NCI-H460 (cell line): Measurements from ENCODE around the gene ARHGAP4. TPM values are rescaled to one million over a fixed set of nuclear protein-coding genes. Genes with fewer than 3 reads are reported as not detected.

ENCODE experiments used
- DNase-seq: peaks from one replicate; pipeline ENCODE4 v3.0.0-alpha.2; 2016; ENCODE audit warnings: low read depth; ENCODE audit errors: extremely low read depth
- total RNA-seq: library from RNA; depleted of rRNA; stranded (reverse); fragments of >200 nt; shearing (Covaris generic); gene quantifications from 2 replicates; pipeline ENCODE4 v1.2.3, GENCODE V29; 2014

ARHGAP4 gene
- total RNA-seq, 1 experiment from 2014 or later = 55.0 TPM

GRCh38 chrX:153947009-153947769 lies 21.1 kb upstream of the ARHGAP4 start:
- DNase-seq = peak; percentile 83

DNA sequence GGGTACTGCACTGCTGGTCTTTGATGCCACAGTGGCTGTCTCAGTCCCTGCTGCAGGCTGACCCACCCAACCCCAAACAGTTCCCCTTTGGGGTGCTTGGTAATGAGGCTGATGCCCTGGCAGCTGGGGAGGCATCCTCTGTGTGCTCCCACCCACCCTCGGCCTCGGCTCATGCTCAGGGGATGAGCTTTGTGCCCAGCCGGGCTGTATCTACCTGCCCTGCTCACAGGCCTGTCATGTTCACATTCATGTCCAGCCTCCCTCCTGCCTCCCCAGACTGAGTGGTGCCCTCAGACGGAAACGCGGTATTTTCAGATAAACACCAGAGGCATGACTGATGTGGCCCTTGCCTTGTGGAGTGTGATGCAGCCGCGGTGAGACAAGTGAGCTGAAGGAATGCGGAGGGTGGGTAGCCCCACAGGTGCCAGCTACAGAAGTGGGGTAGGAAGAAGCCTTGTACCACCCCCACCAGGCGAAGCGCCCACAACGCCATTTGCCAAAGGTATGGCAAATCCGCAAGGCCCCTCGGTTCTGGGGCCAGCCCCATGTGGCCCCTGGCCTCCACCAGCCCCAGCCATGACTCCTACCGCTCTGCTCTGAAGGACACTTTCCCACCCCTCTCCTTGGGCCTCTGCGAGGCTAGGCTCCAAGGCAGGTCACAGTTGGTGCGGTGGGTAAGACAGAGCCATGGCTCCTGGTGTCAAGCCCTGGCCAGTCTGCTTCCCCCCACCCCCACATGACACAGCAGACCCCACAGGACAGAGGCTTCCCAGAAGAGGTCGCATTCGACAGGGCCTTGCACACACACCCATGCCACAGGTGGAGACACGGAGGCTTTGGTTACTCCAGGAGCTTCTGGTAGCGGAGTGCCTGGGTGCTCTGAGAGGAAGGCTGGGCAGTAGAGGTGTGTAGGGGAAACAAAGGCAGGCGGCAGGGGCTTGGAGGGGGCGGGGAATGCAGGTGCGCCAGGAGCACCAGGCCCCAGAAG lies 20.2 kb upstream of the ARHGAP4 start:
- DNase-seq = no peak

DNA sequence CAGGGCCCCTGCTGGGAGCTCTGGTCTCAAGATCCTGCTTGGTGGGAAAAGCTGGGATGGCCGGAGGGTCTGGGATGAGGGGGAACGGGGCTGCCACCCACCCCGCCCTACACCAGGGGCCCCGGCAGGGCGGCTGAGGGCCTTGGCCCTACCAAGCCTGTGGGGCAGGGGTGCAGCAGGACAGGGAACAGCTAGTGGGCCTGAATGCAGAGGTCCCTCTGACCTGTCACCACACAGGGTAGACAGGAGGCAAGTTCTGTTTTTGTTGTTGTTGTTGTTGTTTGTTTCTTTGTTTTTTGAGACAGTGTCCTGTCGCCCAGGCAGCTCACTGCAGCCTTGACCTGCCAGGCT lies 18.7 kb upstream of the ARHGAP4 start:
- DNase-seq = no peak

GRCh38 chrX:153944140-153944799 lies 18.2 kb upstream of the ARHGAP4 start, which contains the start of gene RENBP:
Gene RENBP (minus strand): TSS chrX:153944643. CDS start chrX:153944610, 33 bp downstream.
- no peak for DNase-seq

- DNase-seq = no peak
Observed at GRCh38 chrX:153941336-153942252, 15.5 kb upstream of the ARHGAP4 start.

GRCh38 chrX:153939573-153939972 lies 13.5 kb upstream of the ARHGAP4 start:
- no peak for DNase-seq

DNA sequence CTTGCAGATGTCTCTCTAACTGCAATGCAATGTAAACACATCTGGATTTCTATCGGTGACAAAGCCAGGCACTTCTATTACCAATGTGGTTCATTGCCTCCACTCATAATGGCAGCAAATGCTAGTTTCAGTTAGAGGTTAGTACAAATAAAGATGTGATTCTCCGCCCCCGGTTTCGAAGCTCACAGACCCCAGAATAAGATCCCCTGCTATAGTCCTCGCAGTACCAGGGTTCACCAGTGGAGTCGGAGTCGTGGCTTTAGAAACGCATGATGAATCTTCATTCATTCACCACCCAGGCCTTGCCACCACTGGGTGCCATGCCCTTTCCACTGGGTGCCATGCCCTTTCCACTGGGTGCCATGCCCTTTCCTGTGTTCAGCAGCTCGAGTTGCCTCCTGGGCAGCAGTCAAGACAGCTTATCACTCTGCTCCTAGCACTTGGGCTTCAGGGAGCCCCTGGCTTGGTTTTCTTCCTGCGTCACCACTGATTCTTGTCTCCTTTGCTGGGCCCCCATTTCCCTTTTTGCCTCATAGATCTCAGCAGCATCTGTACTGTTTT lies 12.2 kb upstream of the ARHGAP4 start:
- DNase-seq = no peak

GRCh38 chrX:153937056-153937455 lies 11.0 kb upstream of the ARHGAP4 start:
- DNase-seq = no peak

- no peak for DNase-seq
Observed at GRCh38 chrX:153935326-153935851, 9.3 kb upstream of the ARHGAP4 start.

DNA sequence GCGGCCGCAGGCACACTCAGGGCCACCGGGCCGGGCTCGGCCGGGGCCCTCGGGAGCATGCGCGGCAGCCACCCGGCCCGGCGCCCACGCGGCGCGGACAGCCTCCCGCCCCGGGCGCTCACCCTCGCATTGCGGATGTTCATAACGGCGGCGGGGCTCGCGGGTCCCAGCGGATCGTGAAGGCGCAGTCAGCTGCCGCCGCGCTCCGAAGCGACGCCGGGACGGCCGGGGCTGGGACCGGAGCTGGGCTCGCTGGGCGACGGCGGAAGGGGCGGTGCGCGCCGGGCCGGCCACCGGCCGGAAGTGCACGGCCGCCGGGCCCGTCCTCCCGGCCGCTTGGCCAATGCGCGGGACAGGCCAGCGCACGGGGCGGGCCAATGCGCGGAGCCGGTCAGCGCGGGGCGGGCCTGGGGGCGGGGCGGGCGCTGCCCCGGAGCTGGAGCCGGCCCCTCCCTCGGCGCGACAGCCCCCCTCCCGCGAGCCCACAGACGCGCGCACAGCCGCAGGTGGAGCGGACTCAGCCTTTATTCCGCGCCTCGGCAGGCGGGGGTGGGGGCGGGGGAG lies 8.8 kb upstream of the ARHGAP4 start, which contains the start of gene NAA10:
TSS of gene NAA10 (minus strand) at position 276 of the 564 bp plus-strand sequence. CDS start at position 143, 133 bp downstream.
- peak; percentile 74 for DNase-seq

DNA sequence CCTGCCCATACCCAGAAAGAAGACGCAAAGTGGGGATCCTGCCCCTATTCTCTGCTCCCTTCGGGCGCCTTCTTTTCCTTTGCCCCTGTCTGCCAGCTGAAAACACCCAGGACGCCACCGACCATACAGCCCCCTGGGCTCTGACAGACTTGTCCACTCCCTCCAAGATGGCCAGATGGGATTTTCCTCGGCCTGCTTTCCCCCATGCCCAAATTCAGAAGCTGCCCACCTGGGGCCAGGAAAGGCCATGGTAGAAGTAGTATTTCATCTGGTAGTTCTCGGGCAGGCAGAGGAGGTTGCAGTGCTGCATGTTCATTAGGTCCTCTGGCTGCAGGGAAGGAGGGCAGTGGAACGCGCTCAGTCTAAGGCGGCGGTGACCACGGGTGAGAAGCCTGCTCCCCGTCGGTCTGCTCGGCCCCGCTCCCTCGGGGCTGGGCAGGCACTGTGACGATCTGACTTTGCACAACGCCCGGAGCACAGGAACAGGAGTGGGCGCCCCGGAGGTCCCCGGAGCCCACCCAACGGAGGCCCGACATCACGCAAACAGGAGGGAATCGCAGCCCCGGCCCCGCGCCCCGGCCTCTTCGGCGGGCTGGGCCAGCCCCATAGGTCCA lies 8.2 kb upstream of the ARHGAP4 start:
- no peak for DNase-seq

DNA sequence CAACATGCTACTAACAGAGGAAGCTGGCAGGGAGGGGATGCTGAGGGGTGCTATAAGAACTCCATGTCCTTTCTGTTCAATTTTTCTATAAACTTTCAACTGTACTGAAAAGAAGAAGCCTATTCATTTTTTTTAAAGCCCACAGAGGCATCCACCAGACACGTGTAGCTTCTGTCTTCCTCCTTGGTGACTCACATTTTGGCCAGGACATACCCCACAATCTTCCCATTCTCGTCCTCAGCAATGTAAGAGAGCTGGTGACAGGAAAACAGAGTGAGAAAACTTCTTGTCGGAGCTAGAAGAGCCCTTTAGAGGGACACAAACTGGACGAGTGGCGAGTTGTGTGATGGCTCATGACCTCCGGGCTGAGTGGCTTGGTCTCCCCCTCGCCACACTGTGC lies 7.7 kb upstream of the ARHGAP4 start:
- DNase-seq = no peak

DNA sequence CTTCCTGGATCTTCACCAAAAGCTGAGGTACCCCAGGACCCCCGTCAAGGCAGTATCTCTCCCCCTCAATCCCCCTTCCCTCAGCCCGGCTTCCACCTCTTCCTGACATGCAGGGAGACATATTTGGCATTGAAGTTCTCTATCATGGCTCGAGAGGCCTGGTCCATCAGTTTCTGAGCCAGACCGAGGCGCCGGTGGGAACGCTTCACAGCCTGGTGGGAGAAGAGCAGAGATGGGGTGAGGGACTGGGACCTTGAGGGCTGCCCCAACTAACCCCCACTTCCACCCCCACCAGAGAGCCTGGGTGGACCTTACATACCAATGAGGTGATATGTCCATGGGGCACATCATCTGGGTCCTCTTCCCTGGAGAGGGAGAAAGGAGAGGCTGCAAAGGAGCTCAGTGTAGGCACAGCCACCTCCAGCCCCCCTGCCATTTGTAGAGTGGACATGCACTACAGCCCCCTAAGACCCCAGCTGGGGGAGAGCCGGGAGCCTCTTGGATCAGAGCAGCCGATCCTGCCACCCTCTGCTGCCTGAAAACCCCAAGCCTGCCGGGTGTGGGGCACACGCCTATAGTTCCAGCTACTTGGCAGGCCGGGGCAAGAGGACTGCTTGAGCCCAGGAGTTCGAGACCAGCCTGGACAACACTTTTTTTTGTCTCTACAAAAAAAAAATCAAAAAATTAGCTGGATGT lies 6.3 kb upstream of the ARHGAP4 start:
- DNase-seq = no peak

- no peak for DNase-seq
Observed at GRCh38 chrX:153931748-153932147, 5.7 kb upstream of the ARHGAP4 start.

GRCh38 chrX:153931151-153931550 lies 5.1 kb upstream of the ARHGAP4 start:
- DNase-seq = no peak

- no peak for DNase-seq
Observed at GRCh38 chrX:153930011-153930910, 4.2 kb upstream of the ARHGAP4 start.

GRCh38 chrX:153929576-153929975 lies 3.5 kb upstream of the ARHGAP4 start:
- DNase-seq = no peak
